ENCODE results near the gene BDH1.
A peak's percentile ranks its signal among the peaks of the same experiment; 100 is the strongest.

Gene BDH1

GRCh38 chr3:197547306-197548011 is 8.3 kb downstream of the BDH1 start:
- no peak for DNase-seq

- DNase-seq = no peak
Observed at GRCh38 chr3:197546307-197547085, 9.3 kb downstream of the BDH1 start.

GRCh38 chr3:197545571-197545970 is 10.2 kb downstream of the BDH1 start:
- DNase-seq = no peak

- DNase-seq = no peak
Observed at GRCh38 chr3:197545101-197545500, 10.7 kb downstream of the BDH1 start.

- DNase-seq = no peak
Observed at GRCh38 chr3:197542741-197543454, 12.9 kb downstream of the BDH1 start.

- no peak for DNase-seq
Observed at GRCh38 chr3:197541756-197542539, 13.8 kb downstream of the BDH1 start.

GRCh38 chr3:197540961-197541377 is 14.8 kb downstream of the BDH1 start:
- DNase-seq = no peak

- peak; percentile 58 for DNase-seq
Observed at GRCh38 chr3:197539651-197540051, 16.1 kb downstream of the BDH1 start.

GRCh38 chr3:197533927-197534725 is 21.6 kb downstream of the BDH1 start:
- no peak for DNase-seq

GRCh38 chr3:197533396-197533795 is 22.4 kb downstream of the BDH1 start:
- DNase-seq = no peak

- DNase-seq = no peak
Observed at GRCh38 chr3:197532388-197532787, 23.4 kb downstream of the BDH1 start.

GRCh38 chr3:197528190-197528589 is 27.6 kb downstream of the BDH1 start:
- no peak for DNase-seq

- no peak for DNase-seq
Observed at GRCh38 chr3:197527569-197527968, 28.2 kb downstream of the BDH1 start.

- peak; percentile 36 for DNase-seq
Observed at GRCh38 chr3:197525706-197526105, 30.1 kb downstream of the BDH1 start.

GRCh38 chr3:197524128-197524527 is 31.6 kb downstream of the BDH1 start:
- DNase-seq = no peak

- no peak for DNase-seq
Observed at GRCh38 chr3:197523526-197523925, 32.2 kb downstream of the BDH1 start.

- no peak for DNase-seq
Observed at GRCh38 chr3:197522881-197523441, 32.8 kb downstream of the BDH1 start.

- DNase-seq = peak; percentile 19
Observed at GRCh38 chr3:197522183-197522715, 33.5 kb downstream of the BDH1 start.

- DNase-seq = peak; percentile 36
Observed at GRCh38 chr3:197521277-197522182, 34.2 kb downstream of the BDH1 start.

All from DMS53 (cell line).